ENCODE results near the gene PRIM2.
A peak's percentile ranks its signal among the peaks of the same experiment; 100 is the strongest.
"Not testable (repeated sequence)": the region's sequence is repeated elsewhere in the genome, so short reads cannot be mapped to it uniquely, and the experiment has no call there.

The PRIM2 gene

GRCh38 chr6:57283911-57284455 is 33.4 kb upstream of the PRIM2 start (continued):
- TF ChIP-seq PRDM4 (tag by site-specific recombination; IDR thresholded peaks at IDR 0.05) (no peak), TSHZ1 (tag by site-specific recombination; IDR thresholded peaks at IDR 0.05; ENCODE audit: borderline replicate concordance) (no peak), ZNF623 (tag by site-specific recombination; IDR thresholded peaks at IDR 0.05) (no peak)

- H3K36me3 ChIP-seq (ENCODE audit: control insufficient read depth in 2 of 2, insufficient read depth in 1 of 2, low read length in 2 of 2); H3K4me3 ChIP-seq (ENCODE audit: low read depth, low read length); H3K9me3 ChIP-seq (ENCODE audit: control insufficient read depth, insufficient read depth, low read depth, low read length); H3K27ac ChIP-seq (ENCODE audit: extremely low read depth, low read depth, low read length); POLR2A ChIA-PET; H3K4me1 ChIP-seq (ENCODE audit: control insufficient read depth, insufficient read depth, low read length): not testable (repeated sequence)
- CTCF ChIA-PET: interaction anchor here (1.2 to 1.3 kb wide), 2 partner anchors 13 to 384 kb away, joined by 3 to 6 read pairs; no protein-coding TSS in a partner anchor
These were observed 29.3 kb upstream of the PRIM2 start for GRCh38 chr6:57288136-57288535.

GRCh38 chr6:57293472-57293871 is 24.0 kb upstream of the PRIM2 start:
- CTCF ChIA-PET; H3K4me1 ChIP-seq (ENCODE audit: control insufficient read depth, insufficient read depth, low read length); H3K9me3 ChIP-seq (ENCODE audit: control insufficient read depth, insufficient read depth, low read depth, low read length); POLR2A ChIA-PET; H3K4me3 ChIP-seq (ENCODE audit: low read depth, low read length); H3K27ac ChIP-seq (ENCODE audit: extremely low read depth, low read depth, low read length); H3K36me3 ChIP-seq (ENCODE audit: control insufficient read depth in 2 of 2, insufficient read depth in 1 of 2, low read length in 2 of 2): not testable (repeated sequence)
- TF ChIP-seq ZNF146 (tag by site-specific recombination; IDR thresholded peaks at IDR 0.05): peak; percentile 59

GRCh38 chr6:57294862-57295445 is 22.5 kb upstream of the PRIM2 start:
- ChIA-PET CTCF (no interaction called here), POLR2A (no interaction called here)
- TF ChIP-seq ZNF660 (tag by site-specific recombination; IDR thresholded peaks at IDR 0.05) (no peak), SCRT2 (tag by site-specific recombination; IDR thresholded peaks at IDR 0.05) (no peak), ZNF624 (tag by site-specific recombination; IDR thresholded peaks at IDR 0.05) (no peak), ZNF132 (tag by site-specific recombination; IDR thresholded peaks at IDR 0.05; ENCODE audit: borderline replicate concordance) (no peak), EGR2 (tag by site-specific recombination; IDR thresholded peaks at IDR 0.05; ENCODE audit: low read depth) (no peak), SETDB1 (IDR thresholded peaks at IDR 0.05; ENCODE audit: insufficient read length, low read length) (no peak), HOXC10 (CRISPR knock-in tag; IDR thresholded peaks at IDR 0.05) (no peak), ZNF654 (tag by site-specific recombination; IDR thresholded peaks at IDR 0.05; ENCODE audit: low read depth) (no peak), ZSCAN5A (tag by site-specific recombination; IDR thresholded peaks at IDR 0.05) (no peak)
- no peak overlapping the region for H3K27ac ChIP-seq (ENCODE audit: extremely low read depth, low read depth, low read length)
- no peaks in the 10 kb centered on the region for H3K36me3 ChIP-seq (ENCODE audit: control insufficient read depth in 2 of 2, insufficient read depth in 1 of 2, low read length in 2 of 2)
- H3K9me3 ChIP-seq (ENCODE audit: control insufficient read depth, insufficient read depth, low read depth, low read length): no peaks in the 10 kb centered on the region
- no peak overlapping the region for H3K4me3 ChIP-seq (ENCODE audit: low read depth, low read length)
- no peaks in the 10 kb centered on the region for H3K4me1 ChIP-seq (ENCODE audit: control insufficient read depth, insufficient read depth, low read length)

All from HEK293 (cell line).